CD4-positive, alpha-beta memory T cell (primary cell): Measurements from ENCODE around the gene OBSCN. TPM values are rescaled to one million over a fixed set of nuclear protein-coding genes. Genes with fewer than 3 reads are reported as not detected.
A peak's percentile ranks its signal among the peaks of the same experiment; 100 is the strongest.

Experiments used
- CTCF ChIA-PET: fragments of 350-600 bp; sonication (Branson Sonifier 250); formaldehyde crosslinking; loops from one replicate; lab custom pipeline; 2021; ENCODE audit warnings: inconsistent platforms; ENCODE audit not compliant: partially characterized antibody; lab: Charles Lee
- POLR2A ChIA-PET: fragments of 350-600 bp; sonication (Branson Sonifier 250); formaldehyde crosslinking; loops from one replicate; lab custom pipeline; 2021; ENCODE audit not compliant: partially characterized antibody; lab: Charles Lee
- DNase-seq, 5 donors: peaks; one replicate each; pipeline versions ENCODE4 v3.0.0 to v3.0.0-alpha.2; 2020 to 2022; ENCODE audit warnings: mixed read lengths in 1 of 5
- H3K27ac ChIP-seq: one replicate; pipeline ENCODE4 v1.7.0; 2013; ENCODE audit warnings: low read depth, low read length
- H3K27me3 ChIP-seq: 2 replicates; pipeline ENCODE4 v1.7.0; 2013; ENCODE audit warnings: mild to moderate bottlenecking, low read length, moderate library complexity; ENCODE audit not compliant: insufficient read depth
- H3K36me3 ChIP-seq: 2 replicates; pipeline ENCODE4 v1.7.0; 2013; ENCODE audit warnings: mild to moderate bottlenecking, low read length, moderate library complexity; ENCODE audit not compliant: insufficient read depth
- H3K4me1 ChIP-seq: 2 replicates; pipeline ENCODE4 v1.7.0; 2013; ENCODE audit warnings: mild to moderate bottlenecking, low read length, moderate library complexity; ENCODE audit not compliant: insufficient read depth
- H3K4me3 ChIP-seq, 2 donors: one replicate each; pipeline ENCODE4 v1.7.0; 2013; ENCODE audit warnings: low read length in 2 of 2, mild to moderate bottlenecking in 1 of 2
- H3K9me3 ChIP-seq, 2 donors: one replicate each; pipeline ENCODE4 v1.7.0; 2013; ENCODE audit warnings: low read length in 2 of 2, control low read depth in 1 of 2; ENCODE audit not compliant: control insufficient read depth in 1 of 2
- H3K27ac Mint-ChIP-seq, 7 donors: one replicate each; pipeline ENCODE4 v1.8.0; 2020 to 2021; ENCODE audit warnings: mixed read lengths in 7 of 7, mild to moderate bottlenecking in 6 of 7, inconsistent platforms in 3 of 7, moderate library complexity in 3 of 7
- H3K27me3 Mint-ChIP-seq, 2 donors: one replicate each; pipeline ENCODE4 v1.8.0; 2020 to 2021; ENCODE audit warnings: mixed read lengths in 2 of 2
- H3K36me3 Mint-ChIP-seq, 2 donors: one replicate each; pipeline ENCODE4 v1.8.0; 2020 to 2021; ENCODE audit warnings: mixed read lengths in 2 of 2, inconsistent platforms in 1 of 2, mild to moderate bottlenecking in 1 of 2
- H3K4me1 Mint-ChIP-seq, 4 donors: one replicate each; pipeline ENCODE4 v1.8.0; 2020 to 2021; ENCODE audit warnings: mixed read lengths in 4 of 4, mild to moderate bottlenecking in 1 of 4
- H3K4me3 Mint-ChIP-seq, 8 donors: one replicate each; pipeline ENCODE4 v1.8.0; 2020 to 2021; ENCODE audit warnings: mixed read lengths in 8 of 8, mild to moderate bottlenecking in 7 of 8, moderate library complexity in 6 of 8, inconsistent platforms in 3 of 8
- H3K9me3 Mint-ChIP-seq, 8 donors: one replicate each; pipeline ENCODE4 v1.8.0; 2020 to 2021; ENCODE audit warnings: mixed read lengths in 8 of 8, mild to moderate bottlenecking in 5 of 8, inconsistent platforms in 3 of 8, moderate library complexity in 1 of 8
- intact Hi-C: fragments of 100-400 bp; cut with micrococcal nuclease; formaldehyde crosslinking; loops from one replicate; pipeline ENCODE4 v1.15.1; 2023
- polyA plus RNA-seq, 2 donors: library from polyadenylated mRNA; unstranded; fragments of 300-500 nt; fragmentation: Illumina TruSeq; gene quantifications; one replicate each; pipeline ENCODE4 v1.2.3, GENCODE V29; 2021
- total RNA-seq, 2 experiments: library from RNA; stranded (reverse); gene quantifications; one replicate each; pipeline ENCODE4 v1.2.3, GENCODE V29; 2021

OBSCN gene
- total and polyA plus RNA-seq, 4 experiments from 2014 or later: 0.19 to 91.4 (median 39.8) TPM

DNA sequence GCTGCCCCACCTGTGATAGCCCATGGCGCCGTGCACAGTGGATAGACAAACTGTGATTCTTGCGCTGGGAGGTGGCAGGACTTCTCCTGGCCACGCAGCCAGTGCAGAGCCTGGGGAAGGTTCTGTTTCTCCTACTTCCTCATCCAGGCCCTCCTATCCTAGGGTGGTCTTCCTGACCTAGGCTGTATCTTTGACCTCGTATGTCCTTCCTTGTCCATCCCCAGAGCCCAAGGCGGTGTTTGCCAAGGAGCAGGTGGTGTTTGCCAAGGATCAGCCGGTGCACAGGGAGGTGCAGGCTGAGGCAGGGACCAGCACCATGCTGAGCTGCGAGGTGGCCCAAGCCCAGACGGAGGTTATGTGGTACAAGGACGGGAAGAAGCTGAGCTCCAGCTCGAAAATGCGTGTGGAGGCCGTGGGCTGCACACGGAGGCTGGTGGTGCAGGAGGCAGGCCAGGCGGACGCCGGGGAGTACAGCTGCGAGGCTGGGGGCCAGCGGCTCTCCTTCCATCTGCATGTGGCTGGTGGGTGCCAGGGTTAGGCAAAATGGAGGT, 63.9 kb downstream of the OBSCN start:
- intact Hi-C loops: no loop called here

DNA sequence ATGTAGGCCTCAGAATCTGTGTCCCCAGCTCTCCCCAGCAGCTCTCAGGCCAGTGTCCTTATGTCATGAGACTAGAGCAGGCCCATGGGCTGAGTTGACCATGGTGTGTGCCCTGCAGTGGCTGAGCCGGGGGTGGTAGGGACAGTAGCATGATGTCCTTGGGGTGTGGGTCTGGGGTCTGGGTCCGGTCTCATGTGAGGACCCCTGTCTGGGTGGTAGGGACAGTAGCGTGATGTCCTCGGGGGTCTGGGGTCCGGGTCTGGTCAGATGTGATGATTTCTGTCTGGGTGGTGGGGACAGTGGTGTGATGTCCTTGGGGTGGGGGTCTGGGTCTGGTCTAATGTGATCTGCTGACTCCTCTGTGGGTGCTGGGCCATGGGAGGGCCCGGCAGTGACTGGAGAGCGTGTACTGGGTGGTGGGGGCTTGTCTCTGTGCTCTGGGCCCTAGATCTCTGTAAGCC, 64.5 kb downstream of the OBSCN start:
- Mint-ChIP-seq H3K4me1 (peaks cover 4 to 19% (median 11%) of the 10 kb centered on the region in 4 donors), H3K36me3 (peaks cover 0 to 3% of the 10 kb centered on the region in 2 donors), H3K4me3 (peak overlapping the region in 1 of 8 donors; percentile 25), H3K9me3 (no peaks in the 10 kb centered on the region), H3K27me3 (no peaks in the 10 kb centered on the region), H3K27ac (peak overlapping the region in 3 of 7 donors; percentile 15 to 85 (median 72))
- DNase-seq: no peak
- peaks cover 8% of the 10 kb centered on the region for H3K4me1 ChIP-seq
- ChIA-PET CTCF (no interaction called here), POLR2A (interaction anchor here (1.1 kb wide), 1 partner anchor 185 kb away, joined by 4 read pairs; a partner anchor contains a TSS)
- no peak overlapping the region for H3K27ac ChIP-seq
- no peaks in the 10 kb centered on the region for H3K36me3 ChIP-seq
- H3K27me3 ChIP-seq: no peaks in the 10 kb centered on the region
- no peaks in the 10 kb centered on the region for H3K9me3 ChIP-seq
- no peak overlapping the region for H3K4me3 ChIP-seq
- intact Hi-C loops: no loop called here

More for the DNA sequence above, 63.9 kb downstream of the OBSCN start:
- Mint-ChIP-seq H3K4me3 (no peak overlapping the region), H3K36me3 (peaks cover 0 to 3% of the 10 kb centered on the region in 2 donors), H3K4me1 (peaks cover 4 to 19% (median 11%) of the 10 kb centered on the region in 4 donors), H3K9me3 (no peaks in the 10 kb centered on the region), H3K27me3 (no peaks in the 10 kb centered on the region), H3K27ac (no peak overlapping the region)
- ChIA-PET CTCF (no interaction called here), POLR2A (no interaction called here)
- peaks cover 8% of the 10 kb centered on the region for H3K4me1 ChIP-seq
- H3K36me3 ChIP-seq: no peaks in the 10 kb centered on the region
- no peak for DNase-seq
- H3K9me3 ChIP-seq: no peaks in the 10 kb centered on the region
- no peak overlapping the region for H3K4me3 ChIP-seq
- H3K27ac ChIP-seq: no peak overlapping the region
- no peaks in the 10 kb centered on the region for H3K27me3 ChIP-seq

DNA sequence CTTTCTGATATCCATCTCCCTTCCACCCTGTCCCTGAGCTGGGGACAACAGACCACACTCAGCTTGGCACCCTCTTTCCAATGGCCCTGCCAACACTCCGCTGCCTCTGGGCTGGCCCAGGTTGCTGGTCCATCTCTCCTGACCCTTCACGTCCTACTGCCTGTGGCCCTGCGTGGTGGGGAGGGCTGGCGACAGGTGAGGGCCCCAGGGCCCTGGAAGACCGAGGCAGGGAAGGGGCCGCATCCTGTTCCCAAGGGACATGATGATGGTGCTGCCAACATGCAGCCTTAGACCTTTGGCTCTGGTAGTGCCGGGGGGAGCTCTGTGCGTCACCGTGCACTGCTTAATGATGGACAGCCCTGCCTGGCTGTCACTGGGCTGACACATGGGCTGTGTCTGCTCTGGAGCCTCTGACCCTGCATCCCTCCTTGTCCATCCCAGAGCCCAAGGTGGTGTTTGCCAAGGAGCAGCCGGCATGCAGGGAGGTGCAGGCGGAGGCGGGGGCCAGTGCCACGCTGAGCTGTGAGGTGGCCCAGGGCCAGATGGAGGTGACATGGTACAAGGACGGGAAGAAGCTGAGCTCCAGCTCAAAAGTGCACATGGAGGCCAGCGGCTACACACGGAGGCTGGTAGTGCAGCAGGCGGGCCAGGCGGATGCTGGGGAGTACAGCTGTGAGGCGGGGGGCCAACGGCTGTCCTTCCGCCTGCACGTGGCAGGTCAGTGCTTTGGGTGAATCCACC, 65.2 kb downstream of the OBSCN start:
- no peaks in the 10 kb centered on the region for H3K27me3 ChIP-seq
- ChIA-PET POLR2A (interaction anchor here (0.8 to 1.1 kb wide), 2 partner anchors 131 to 185 kb away, joined by 3 to 4 read pairs; a partner anchor contains a TSS), CTCF (no interaction called here)
- no peak overlapping the region for H3K4me3 Mint-ChIP-seq
- no peak for DNase-seq
- H3K36me3 Mint-ChIP-seq: no peaks in the 10 kb centered on the region
- peak overlapping the region in 2 of 7 donors; percentile 4 to 15 for H3K27ac Mint-ChIP-seq
- no peaks in the 10 kb centered on the region for H3K36me3 ChIP-seq
- H3K9me3 ChIP-seq: no peaks in the 10 kb centered on the region
- peaks cover 4 to 19% (median 11%) of the 10 kb centered on the region in 4 donors for H3K4me1 Mint-ChIP-seq
- H3K4me3 ChIP-seq: no peak overlapping the region
- H3K4me1 ChIP-seq: peaks cover 8% of the 10 kb centered on the region
- intact Hi-C loops: no loop called here
- no peak overlapping the region for H3K27ac ChIP-seq
- no peaks in the 10 kb centered on the region for H3K9me3 Mint-ChIP-seq
- no peaks in the 10 kb centered on the region for H3K27me3 Mint-ChIP-seq

DNA sequence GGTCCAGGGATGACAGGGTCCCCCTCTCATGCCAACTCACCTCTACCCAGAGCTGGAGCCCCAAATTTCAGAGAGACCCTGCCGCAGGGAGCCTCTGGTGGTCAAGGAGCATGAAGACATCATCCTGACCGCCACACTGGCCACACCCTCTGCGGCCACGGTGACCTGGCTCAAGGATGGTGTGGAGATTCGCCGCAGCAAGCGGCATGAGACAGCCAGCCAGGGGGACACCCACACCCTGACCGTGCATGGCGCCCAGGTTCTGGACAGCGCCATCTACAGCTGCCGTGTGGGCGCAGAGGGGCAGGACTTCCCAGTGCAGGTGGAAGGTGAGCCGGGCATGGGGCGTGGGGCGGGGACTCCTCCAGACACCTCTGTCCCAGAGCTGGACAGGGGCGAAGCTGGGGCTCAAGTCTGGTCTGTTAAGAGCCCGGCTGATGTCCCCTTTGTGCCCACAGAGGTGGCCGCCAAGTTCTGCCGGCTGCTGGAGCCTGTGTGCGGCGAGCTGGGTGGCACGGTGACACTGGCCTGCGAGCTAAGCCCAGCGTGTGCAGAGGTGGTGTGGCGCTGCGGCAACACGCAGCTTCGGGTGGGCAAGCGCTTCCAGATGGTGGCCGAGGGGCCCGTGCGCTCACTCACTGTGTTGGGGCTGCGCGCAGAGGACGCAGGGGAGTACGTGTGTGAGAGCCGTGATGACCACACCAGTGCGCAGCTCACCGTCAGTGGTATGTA, 66.0 kb downstream of the OBSCN start:
- no peak overlapping the region for H3K27ac Mint-ChIP-seq
- no peaks in the 10 kb centered on the region for H3K9me3 Mint-ChIP-seq
- H3K36me3 Mint-ChIP-seq: no peaks in the 10 kb centered on the region
- Histone ChIP-seq H3K9me3 (no peaks in the 10 kb centered on the region), H3K36me3 (no peaks in the 10 kb centered on the region), H3K4me1 (peaks cover 8% of the 10 kb centered on the region), H3K27ac (no peak overlapping the region), H3K27me3 (no peaks in the 10 kb centered on the region), H3K4me3 (no peak overlapping the region)
- POLR2A ChIA-PET: interaction anchor here (0.8 to 1.1 kb wide), 2 partner anchors 130 to 184 kb away, joined by 3 to 4 read pairs; a partner anchor contains a TSS
- DNase-seq: no peak
- peak overlapping the region in 3 of 8 donors; percentile 44 to 82 (median 63) for H3K4me3 Mint-ChIP-seq
- CTCF ChIA-PET: no interaction called here
- no peaks in the 10 kb centered on the region for H3K27me3 Mint-ChIP-seq
- intact Hi-C loops: no loop called here
- peaks cover 4 to 19% (median 11%) of the 10 kb centered on the region in 4 donors for H3K4me1 Mint-ChIP-seq

DNA sequence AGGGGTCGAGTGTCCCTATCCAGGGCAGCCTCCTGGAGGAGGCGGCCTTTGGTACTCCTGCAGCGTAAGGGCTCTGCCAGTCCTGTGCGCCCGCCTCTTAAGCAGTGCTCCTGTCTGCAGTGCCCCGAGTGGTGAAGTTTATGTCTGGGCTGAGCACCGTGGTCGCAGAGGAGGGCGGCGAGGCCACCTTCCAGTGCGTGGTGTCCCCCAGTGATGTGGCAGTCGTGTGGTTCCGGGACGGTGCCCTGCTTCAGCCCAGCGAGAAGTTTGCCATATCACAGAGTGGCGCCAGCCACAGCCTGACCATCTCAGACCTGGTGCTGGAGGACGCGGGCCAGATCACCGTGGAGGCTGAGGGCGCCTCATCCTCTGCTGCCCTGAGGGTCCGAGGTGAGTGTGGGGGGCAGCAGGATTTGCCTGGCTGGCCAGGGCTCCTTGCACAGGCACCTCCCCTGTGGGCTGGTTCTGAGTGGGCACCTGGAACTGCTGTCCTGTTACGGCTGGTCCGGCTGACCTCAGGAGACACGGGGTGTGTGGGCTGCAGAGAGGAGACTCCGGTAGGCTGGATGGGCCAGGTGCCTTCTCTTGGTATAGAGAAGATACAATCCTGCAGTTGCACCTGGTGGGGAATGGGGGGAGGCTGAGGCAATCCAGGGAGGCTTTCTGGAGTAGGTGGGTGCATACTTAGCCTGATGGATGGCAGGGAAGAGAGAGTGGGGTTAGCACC, 66.8 kb downstream of the OBSCN start:
- peak overlapping the region; percentile 63 to 86 (median 81) for H3K4me3 Mint-ChIP-seq
- Histone ChIP-seq H3K36me3 (no peaks in the 10 kb centered on the region), H3K4me1 (peaks cover 8% of the 10 kb centered on the region), H3K4me3 (peak overlapping the region in 1 of 2 donors; percentile 62), H3K27me3 (no peaks in the 10 kb centered on the region), H3K9me3 (no peaks in the 10 kb centered on the region), H3K27ac (no peak overlapping the region)
- H3K9me3 Mint-ChIP-seq: no peaks in the 10 kb centered on the region
- intact Hi-C loops: loop anchor here (5.0 kb wide), 1 partner anchor 133 kb away; the partner anchor contains the start of gene TRIM11
- H3K4me1 Mint-ChIP-seq: peaks cover 4 to 19% (median 11%) of the 10 kb centered on the region in 4 donors
- DNase-seq: no peak
- POLR2A ChIA-PET: interaction anchor here (0.8 to 2.4 kb wide), 9 partner anchors 61 to 213 kb away, joined by 3 to 23 read pairs (median 6); partner anchors contain the start of genes IBA57 and TRIM11
- H3K27me3 Mint-ChIP-seq: no peaks in the 10 kb centered on the region
- no peaks in the 10 kb centered on the region for H3K36me3 Mint-ChIP-seq
- CTCF ChIA-PET: interaction anchor here (0.9 kb wide), 1 partner anchor 108 kb away, joined by 5 read pairs; the partner anchor contains the start of gene IBA57
- peak overlapping the region in 4 of 7 donors; percentile 56 to 93 (median 82) for H3K27ac Mint-ChIP-seq

DNA sequence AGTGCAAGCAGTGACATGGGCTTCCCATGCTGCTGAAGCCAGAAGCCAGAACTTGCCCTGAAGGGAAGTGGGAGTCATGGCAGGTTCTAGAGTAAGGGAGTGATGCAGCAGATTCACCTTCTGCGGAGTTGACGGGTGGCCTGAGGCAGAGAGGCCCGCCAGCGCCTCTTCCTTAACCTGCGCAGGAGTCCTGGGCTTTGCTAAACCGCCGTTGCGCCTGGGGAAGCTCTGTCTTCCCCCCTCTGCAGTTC, 67.3 kb downstream of the OBSCN start:
- H3K4me3 Mint-ChIP-seq: peak overlapping the region; percentile 63 to 86 (median 81)
- H3K9me3 Mint-ChIP-seq: no peaks in the 10 kb centered on the region
- ChIA-PET CTCF (interaction anchor here (0.9 to 1.2 kb wide), 2 partner anchors 61 to 109 kb away, joined by 4 to 5 read pairs; partner anchors contain the start of gene IBA57), POLR2A (interaction anchor here (0.8 to 2.4 kb wide), 11 partner anchors 61 to 213 kb away, joined by 3 to 23 read pairs (median 6); partner anchors contain the start of genes ARF1, IBA57 and TRIM11)
- H3K9me3 ChIP-seq: no peaks in the 10 kb centered on the region
- H3K27ac Mint-ChIP-seq: peak overlapping the region; percentile 4 to 93 (median 77)
- intact Hi-C loops: loop anchor here (5.0 kb wide), 1 partner anchor 132 kb away; the partner anchor contains the start of gene TRIM11
- H3K27ac ChIP-seq: peak overlapping the region; percentile 53
- H3K36me3 Mint-ChIP-seq: peaks cover 0 to 4% of the 10 kb centered on the region in 2 donors
- peaks cover 4 to 19% (median 11%) of the 10 kb centered on the region in 4 donors for H3K4me1 Mint-ChIP-seq
- no peaks in the 10 kb centered on the region for H3K27me3 ChIP-seq
- DNase-seq: peak in 1 of 5 donors; percentile 5
- H3K4me3 ChIP-seq: peak overlapping the region in 1 of 2 donors; percentile 62
- H3K4me1 ChIP-seq: peaks cover 8% of the 10 kb centered on the region
- no peaks in the 10 kb centered on the region for H3K36me3 ChIP-seq
- H3K27me3 Mint-ChIP-seq: no peaks in the 10 kb centered on the region
